PC-3 (cell line): ENCODE measurements around the gene BCAT1. TPM values are rescaled to one million over a fixed set of nuclear protein-coding genes. Genes with fewer than 3 reads are reported as not detected.

Source experiments
- ATAC-seq: fragments of 200-7000 bp; cut with Tn5 transposase; 2 replicates; pipeline ENCODE4 v1.9.1; 2020; ENCODE audit warnings: mild to moderate bottlenecking, moderate library complexity
- BruUV-seq: library from RNA; stranded (reverse); fragments of 400-500 nt; replicated peaks from 2 replicates; lab custom pipeline; 2021; lab: Mats Ljungman, UMichigan
- CTCF ChIA-PET: fragments of 300-600 bp; sonication (Branson Sonifier 250); formaldehyde crosslinking; loops from one replicate; lab custom pipeline; 2022; ENCODE audit warnings: antibody characterized with exemption; lab: Charles Lee
- POLR2A ChIA-PET: fragments of 300-600 bp; sonication (Branson Sonifier 250); formaldehyde crosslinking; loops from one replicate; lab custom pipeline; 2022; ENCODE audit warnings: antibody characterized with exemption; ENCODE audit not compliant: unreplicated experiment; lab: Charles Lee
- DNase-seq: peaks from one replicate; pipeline ENCODE4 v3.0.0-alpha.2; 2015
- H2AFZ ChIP-seq: fragments of 300-600 bp; sonication (generic); 2 replicates; pipeline ENCODE4 v1.6.0; 2016; ENCODE audit warnings: antibody characterized with exemption, low read length
- H3F3A ChIP-seq: fragments of 300-600 bp; sonication (generic); one replicate; pipeline ENCODE4 v1.6.0; 2017; ENCODE audit warnings: antibody characterized with exemption, low read length, control low read depth, mild to moderate bottlenecking; ENCODE audit not compliant: unreplicated experiment
- H3K27ac ChIP-seq: fragments of 300-600 bp; sonication (generic); 2 replicates; pipeline ENCODE4 v1.5.1; 2016; ENCODE audit warnings: mild to moderate bottlenecking, low read length
- H3K27me3 ChIP-seq: fragments of 300-600 bp; sonication (generic); 2 replicates; pipeline ENCODE4 v1.6.1; 2016; ENCODE audit warnings: low read length, mixed read lengths
- H3K36me3 ChIP-seq: fragments of 300-600 bp; sonication (generic); 2 replicates; pipeline ENCODE4 v1.6.1; 2016; ENCODE audit warnings: low read depth, mixed run types, low read length, mixed read lengths
- H3K4me1 ChIP-seq: fragments of 300-600 bp; sonication (generic); 2 replicates; pipeline ENCODE4 v1.5.1; 2016; ENCODE audit warnings: low read length; ENCODE audit not compliant: insufficient read depth
- H3K4me2 ChIP-seq: fragments of 300-600 bp; sonication (generic); 2 replicates; pipeline ENCODE4 v1.6.0; 2016; ENCODE audit warnings: low read length
- H3K4me3 ChIP-seq: fragments of 300-600 bp; sonication (generic); 2 replicates; pipeline ENCODE4 v1.5.1; 2016; ENCODE audit warnings: mild to moderate bottlenecking, low read length, mixed read lengths
- H3K79me2 ChIP-seq: fragments of 300-600 bp; sonication (generic); 2 replicates; pipeline ENCODE4 v1.6.1; 2017; ENCODE audit warnings: low read length, mixed read lengths
- H3K9ac ChIP-seq: fragments of 300-600 bp; sonication (generic); 2 replicates; pipeline ENCODE4 v1.6.0; 2016; ENCODE audit warnings: mild to moderate bottlenecking, low read length
- H3K9me2 ChIP-seq: fragments of 300-600 bp; sonication (generic); replicated peaks from 2 replicates; pipeline ENCODE4 v1.6.1; 2016; ENCODE audit warnings: mixed run types, low read length, mixed read lengths
- H3K9me3 ChIP-seq: fragments of 300-600 bp; sonication (generic); 2 replicates; pipeline ENCODE4 v1.6.1; 2016; ENCODE audit warnings: low read length, mixed read lengths
- H4K20me1 ChIP-seq: fragments of 300-600 bp; sonication (generic); 2 replicates; pipeline ENCODE4 v1.6.1; 2016; ENCODE audit warnings: low read length, mixed read lengths
- CTCF ChIP-seq: fragments of 300-600 bp; sonication (generic); conservative IDR thresholded peaks from 2 replicates; pipeline ENCODE4 v1.5.1; 2017; ENCODE audit warnings: antibody characterized with exemption, low read depth, mild to moderate bottlenecking, low read length
- EZH2 ChIP-seq: fragments of 300-600 bp; sonication (generic); IDR thresholded peaks from one replicate; pipeline ENCODE4 v1.6.1; 2017; ENCODE audit warnings: antibody characterized with exemption, mild to moderate bottlenecking, low read length; ENCODE audit not compliant: unreplicated experiment
- EZH2phosphoT487 ChIP-seq: fragments of 300-600 bp; sonication (generic); IDR thresholded peaks from 2 replicates; pipeline ENCODE4 v1.6.1; 2018; ENCODE audit warnings: mild to moderate bottlenecking, antibody characterized with exemption, low read length, borderline replicate concordance
- intact Hi-C: fragments of 100-400 bp; cut with micrococcal nuclease; formaldehyde crosslinking; loops from 2 replicates; pipeline ENCODE4 v1.9.0; 2023
- total RNA-seq: library from RNA; depleted of rRNA; stranded (reverse); fragments of >200 nt; gene quantifications from 2 replicates; pipeline ENCODE4 v1.2.3, GENCODE V29; 2014

The BCAT1 gene
- total RNA-seq, 1 experiment from 2014 or later = not detected

GRCh38 chr12:24918596-24918995, 30.3 kb downstream of the BCAT1 start:
- Histone ChIP-seq H2AFZ (no peak overlapping the region), H3K9ac (no peak overlapping the region), H3K27me3 (no peaks in the 10 kb centered on the region), H4K20me1 (no peaks in the 10 kb centered on the region), H3K9me3 (no peaks in the 10 kb centered on the region), H3F3A (no peaks in the 10 kb centered on the region), H3K36me3 (no peaks in the 10 kb centered on the region), H3K4me2 (no peak overlapping the region), H3K9me2 (no peaks in the 10 kb centered on the region), H3K4me3 (no peak overlapping the region), H3K27ac (no peak overlapping the region), H3K4me1 (no peaks in the 10 kb centered on the region), H3K79me2 (no peaks in the 10 kb centered on the region)
- TF ChIP-seq CTCF = no peak
- TF ChIP-seq EZH2phosphoT487 = no peak
- no peak for TF ChIP-seq EZH2
- DNase-seq (no peak), ATAC-seq (no peak)
- POLR2A ChIA-PET = no interaction called here
- intact Hi-C loops = no loop called here
- CTCF ChIA-PET = no interaction called here
- BruUV-seq = no TSS peak

GRCh38 chr12:24915501-24915900, 33.4 kb downstream of the BCAT1 start:
- no peak for TF ChIP-seq EZH2phosphoT487
- no peak for TF ChIP-seq EZH2
- TF ChIP-seq CTCF = no peak

GRCh38 chr12:24913953-24914352, 34.9 kb downstream of the BCAT1 start:
- no peaks in the 10 kb centered on the region for H3K79me2 ChIP-seq
- H3K36me3 ChIP-seq = no peaks in the 10 kb centered on the region
- H2AFZ ChIP-seq = no peak overlapping the region
- no peak overlapping the region for H3K4me2 ChIP-seq
- no peak for TF ChIP-seq EZH2phosphoT487
- TF ChIP-seq EZH2 = no peak
- TF ChIP-seq CTCF = no peak
- ChIA-PET CTCF (no interaction called here), POLR2A (no interaction called here)
- H3K4me3 ChIP-seq = no peak overlapping the region
- H3K4me1 ChIP-seq = no peaks in the 10 kb centered on the region
- H3K27me3 ChIP-seq = no peaks in the 10 kb centered on the region
- no peak for ATAC-seq
- intact Hi-C loops = no loop called here
- no peaks in the 10 kb centered on the region for H4K20me1 ChIP-seq
- H3K9ac ChIP-seq = no peak overlapping the region
- DNase-seq = no peak
- BruUV-seq = no TSS peak
- no peak overlapping the region for H3K27ac ChIP-seq
- H3K9me2 ChIP-seq = no peaks in the 10 kb centered on the region
- no peaks in the 10 kb centered on the region for H3K9me3 ChIP-seq
- no peaks in the 10 kb centered on the region for H3F3A ChIP-seq

More at GRCh38 chr12:24915501-24915900, 33.4 kb downstream of the BCAT1 start:
- Histone ChIP-seq H3K9me2 (no peaks in the 10 kb centered on the region), H3K4me2 (no peak overlapping the region), H3K79me2 (no peaks in the 10 kb centered on the region), H2AFZ (no peak overlapping the region), H3F3A (no peaks in the 10 kb centered on the region), H3K4me1 (no peaks in the 10 kb centered on the region), H3K9me3 (no peaks in the 10 kb centered on the region), H3K9ac (no peak overlapping the region), H3K27ac (no peak overlapping the region), H3K27me3 (no peaks in the 10 kb centered on the region), H3K36me3 (no peaks in the 10 kb centered on the region), H4K20me1 (no peaks in the 10 kb centered on the region), H3K4me3 (no peak overlapping the region)
- no peak for DNase-seq
- no TSS peak for BruUV-seq
- intact Hi-C loops = no loop called here
- CTCF ChIA-PET = no interaction called here
- POLR2A ChIA-PET = no interaction called here
- ATAC-seq = no peak
